Right lobe of liver (tissue), 6 donors: ENCODE results near the gene TCF12. TPM values are rescaled to one million over a fixed set of nuclear protein-coding genes. Genes with fewer than 3 reads are reported as not detected.

Experiments used
- ATAC-seq, 4 donors: fragments of 200-7000 bp; cut with Tn5 transposase; one replicate each; pipeline ENCODE4 v1.9.1; 2020; ENCODE audit warnings: mild to moderate bottlenecking in 4 of 4, moderate library complexity in 4 of 4
- DNase-seq, 3 donors: peaks; one replicate each; pipeline ENCODE4 v3.0.0-alpha.2; 2020
- H3K27ac ChIP-seq, 3 donors: fragments of 200-600 bp; one replicate each; pipeline ENCODE4 v1.8.0; 2022
- H3K27me3 ChIP-seq, 2 donors: fragments of 200-600 bp; one replicate each; pipeline ENCODE4 v1.8.0; 2022
- H3K36me3 ChIP-seq, 4 donors: fragments of 200-600 bp; sonication (generic) in 1 of 4; one replicate each; pipeline versions ENCODE4 v1.5.1 to v1.8.0; 2017 to 2022; ENCODE audit warnings: control low read depth in 1 of 4
- H3K4me1 ChIP-seq, 4 donors: fragments of 200-600 bp; sonication (generic) in 1 of 4; one replicate each; pipeline versions ENCODE4 v1.5.1 to v1.8.0; 2017 to 2022; ENCODE audit warnings: control low read depth in 1 of 4
- H3K4me3 ChIP-seq, 3 donors: fragments of 200-600 bp; one replicate each; pipeline ENCODE4 v1.8.0; 2022
- H3K9me3 ChIP-seq, 4 donors: fragments of 200-600 bp; sonication (generic) in 1 of 4; one replicate each; pipeline versions ENCODE4 v1.5.1 to v1.8.0; 2017 to 2022; ENCODE audit warnings: control low read depth in 1 of 4
- POLR2A ChIP-seq: fragments of 450-650 bp; IDR thresholded peaks from one replicate; pipeline ENCODE4 v1.6.1; 2017; ENCODE audit warnings: antibody characterized with exemption, mild to moderate bottlenecking
- WGBS: methylation state at CpG from one replicate; pipeline ENCODE4 v1.1.6; 2018; ENCODE audit warnings: low coverage, low lambda C conversion rate; ENCODE audit not compliant: insufficient coverage; ENCODE audit errors: missing lambda C conversion rate; 5-methylcytosine and 5-hydroxymethylcytosine counted together
- intact Hi-C, 2 donors: fragments of 100-400 bp; cut with DNase I; formaldehyde crosslinking; loops; one replicate each; pipeline versions ENCODE4 v1.11.2 to v1.14.1; 2022
- total RNA-seq, 6 experiments: library from RNA; depleted of rRNA in 2 of 6; stranded (reverse); fragments of >200 nt in 2 of 6; fragmentation: NEBNext Ultra II Directional in 3 of 6; extraction: Animal tissue kit (Norgen Biotek cat#: 25700) in 3 of 6; gene quantifications; one replicate each; pipeline versions ENCODE4 v1.1.0 to v1.2.4, GENCODE V29; 2016 to 2023
- TF ChIP-seq, protein P1 (sequence below), 4 donors: fragments of 200-600 bp in 3 of 4; fragments of 450-650 bp in 1 of 4; IDR thresholded peaks; one replicate each; pipeline versions ENCODE4 v1.5.1 to v1.8.0; 2016 to 2022; ENCODE audit warnings: antibody characterized with exemption in 4 of 4, mild to moderate bottlenecking in 2 of 4
- donor health status: DM: no; HTN: yes; CAD: no.
- donor health status: DM: no; HTN: no; CAD: no.
- donor health status: DM: no; HTN: no; CAD: no.
- donor health status: DM: no; HTN: yes; CAD: no.
- donor health status: DM: no; HTN: yes; CAD: no.

The TCF12 gene
- total RNA-seq, 6 experiments from 2014 or later = 28.9 to 41.9 (median 35.3) TPM

DNA sequence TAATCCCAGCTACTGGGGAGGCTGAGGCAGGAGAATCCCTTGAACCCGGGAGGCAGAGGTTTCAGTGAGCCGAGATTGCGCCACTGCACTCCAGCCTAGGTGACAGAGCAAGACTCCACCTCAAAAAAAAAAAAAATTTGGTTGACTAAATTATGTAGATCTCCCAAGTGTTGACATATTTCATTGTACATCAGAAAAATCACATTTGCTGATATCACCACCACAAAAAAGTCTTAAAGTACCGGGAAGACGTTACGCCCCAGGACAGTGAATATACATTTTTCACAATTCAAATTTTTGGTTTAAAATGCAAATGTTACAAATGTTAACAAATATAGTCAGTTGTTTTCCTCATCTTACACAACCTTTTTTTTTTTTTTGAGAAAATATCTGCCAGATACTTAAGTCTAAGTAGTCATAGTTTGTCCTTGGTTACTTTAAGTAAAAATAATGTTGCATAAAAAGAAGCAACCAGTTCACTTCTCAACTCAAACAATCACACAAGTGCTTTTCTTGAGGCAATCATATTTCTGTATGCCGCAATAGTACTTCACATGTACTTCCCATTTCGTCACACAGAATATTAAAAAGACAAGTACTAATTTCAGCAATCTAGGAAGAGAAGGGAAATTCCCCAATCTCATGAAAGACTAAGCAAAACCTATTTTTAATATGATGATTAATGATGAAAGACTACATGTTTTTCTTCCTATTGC is 41.0 kb upstream of the TCF12 start:
- ATAC-seq = no peak
- Histone ChIP-seq H3K27ac (no peak overlapping the region), H3K4me1 (no peaks in the 10 kb centered on the region), H3K4me3 (no peak overlapping the region), H3K36me3 (no peaks in the 10 kb centered on the region), H3K9me3 (no peaks in the 10 kb centered on the region), H3K27me3 (no peaks in the 10 kb centered on the region)
- DNase-seq = no peak
- intact Hi-C loops = no loop called here
- 84% methylated on average over 8 of the region's 8 CpGs for WGBS
- no peak for TF ChIP-seq POLR2A
- TF ChIP-seq, protein P1, sequence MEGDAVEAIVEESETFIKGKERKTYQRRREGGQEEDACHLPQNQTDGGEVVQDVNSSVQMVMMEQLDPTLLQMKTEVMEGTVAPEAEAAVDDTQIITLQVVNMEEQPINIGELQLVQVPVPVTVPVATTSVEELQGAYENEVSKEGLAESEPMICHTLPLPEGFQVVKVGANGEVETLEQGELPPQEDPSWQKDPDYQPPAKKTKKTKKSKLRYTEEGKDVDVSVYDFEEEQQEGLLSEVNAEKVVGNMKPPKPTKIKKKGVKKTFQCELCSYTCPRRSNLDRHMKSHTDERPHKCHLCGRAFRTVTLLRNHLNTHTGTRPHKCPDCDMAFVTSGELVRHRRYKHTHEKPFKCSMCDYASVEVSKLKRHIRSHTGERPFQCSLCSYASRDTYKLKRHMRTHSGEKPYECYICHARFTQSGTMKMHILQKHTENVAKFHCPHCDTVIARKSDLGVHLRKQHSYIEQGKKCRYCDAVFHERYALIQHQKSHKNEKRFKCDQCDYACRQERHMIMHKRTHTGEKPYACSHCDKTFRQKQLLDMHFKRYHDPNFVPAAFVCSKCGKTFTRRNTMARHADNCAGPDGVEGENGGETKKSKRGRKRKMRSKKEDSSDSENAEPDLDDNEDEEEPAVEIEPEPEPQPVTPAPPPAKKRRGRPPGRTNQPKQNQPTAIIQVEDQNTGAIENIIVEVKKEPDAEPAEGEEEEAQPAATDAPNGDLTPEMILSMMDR (IDR thresholded peaks at IDR 0.05) = no peak

DNA sequence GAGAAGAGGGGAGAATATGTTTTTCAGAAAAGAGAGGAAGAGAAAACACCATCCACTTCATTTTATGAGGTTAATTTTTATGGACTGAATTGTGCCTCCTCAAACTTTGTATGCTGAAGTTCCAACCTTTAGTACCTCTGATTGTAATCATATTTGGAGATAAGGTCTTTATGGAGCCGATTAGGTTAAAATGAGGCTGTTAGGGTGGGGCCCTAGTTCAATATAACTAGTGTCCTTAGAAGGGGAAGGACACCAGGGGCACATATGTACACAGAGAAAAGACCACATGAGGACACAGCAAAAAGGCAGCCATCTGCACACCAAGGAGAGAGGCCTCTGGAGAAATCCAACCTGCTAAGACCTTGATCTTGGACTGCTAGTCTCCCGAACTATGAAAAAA is 38.9 kb upstream of the TCF12 start:
- WGBS = 91% methylated on average over 2 of the region's 2 CpGs
- no peak for ATAC-seq
- TF ChIP-seq, protein P1 (IDR thresholded peaks at IDR 0.05) = no peak
- no peak for TF ChIP-seq POLR2A
- H3K9me3 ChIP-seq = no peaks in the 10 kb centered on the region
- H3K27me3 ChIP-seq = no peaks in the 10 kb centered on the region
- H3K36me3 ChIP-seq = no peaks in the 10 kb centered on the region
- intact Hi-C loops = no loop called here
- no peaks in the 10 kb centered on the region for H3K4me1 ChIP-seq
- DNase-seq = no peak
- H3K4me3 ChIP-seq = no peak overlapping the region
- H3K27ac ChIP-seq = no peak overlapping the region

DNA sequence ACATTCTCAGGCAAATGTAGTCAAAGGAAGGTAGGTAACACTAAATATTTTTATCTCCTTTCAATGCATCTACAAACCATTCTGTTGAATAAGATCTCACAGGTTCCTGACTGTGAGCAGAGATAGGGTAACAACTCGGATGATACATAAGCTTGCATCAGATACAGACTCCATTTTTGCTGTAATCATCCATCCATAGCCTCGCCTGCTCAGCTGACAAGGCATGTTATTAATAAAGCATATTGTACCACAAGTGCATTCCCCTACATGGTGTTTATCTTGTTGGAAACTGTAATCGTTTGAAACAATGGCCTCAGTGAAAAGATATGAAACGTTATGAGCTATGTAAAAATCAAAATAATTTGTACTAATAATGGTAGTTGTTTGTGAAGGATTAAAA is 35.4 kb upstream of the TCF12 start:
- DNase-seq (no peak), ATAC-seq (no peak)
- intact Hi-C loops = no loop called here
- no peak overlapping the region for H3K27ac ChIP-seq
- WGBS = 73% methylated on average over 4 of the region's 4 CpGs
- no peaks in the 10 kb centered on the region for H3K36me3 ChIP-seq
- peaks cover 0 to 5% (median 2%) of the 10 kb centered on the region in 4 donors for H3K4me1 ChIP-seq
- TF ChIP-seq POLR2A = no peak
- TF ChIP-seq, protein P1 (IDR thresholded peaks at IDR 0.05) = no peak
- no peaks in the 10 kb centered on the region for H3K9me3 ChIP-seq
- no peak overlapping the region for H3K4me3 ChIP-seq
- no peaks in the 10 kb centered on the region for H3K27me3 ChIP-seq

DNA sequence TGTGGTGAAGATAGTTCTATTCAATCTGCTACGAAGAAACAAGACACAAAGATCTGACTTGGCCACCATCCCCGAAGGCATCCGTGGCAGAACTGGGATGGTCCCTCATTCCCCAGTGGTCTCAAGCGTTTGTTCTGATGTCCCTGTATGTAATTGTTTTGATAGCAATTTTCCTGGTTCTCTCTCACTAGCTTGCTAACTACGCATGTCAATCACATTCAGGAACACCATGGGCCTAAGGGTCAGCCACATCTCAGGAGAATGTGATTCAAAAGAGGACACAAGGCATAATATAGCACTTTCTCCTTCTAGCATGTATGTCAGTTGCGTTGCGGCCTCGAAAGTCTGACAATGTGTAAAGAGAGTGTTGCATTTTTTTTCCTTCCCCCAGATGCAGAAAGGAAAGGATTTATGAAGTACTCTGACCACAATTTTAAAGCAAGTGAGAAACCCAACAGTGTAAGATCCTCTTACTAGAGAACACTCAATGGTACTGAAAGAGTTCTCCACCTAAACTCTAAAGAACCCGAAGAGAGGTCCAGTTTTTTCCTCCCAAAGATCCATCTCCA is 32.0 kb upstream of the TCF12 start:
- Histone ChIP-seq H3K9me3 (no peaks in the 10 kb centered on the region), H3K27ac (peak overlapping the region; percentile 97 to 99 (median 98)), H3K4me1 (peaks cover 0 to 12% (median 4%) of the 10 kb centered on the region in 4 donors), H3K4me3 (peak overlapping the region; percentile 66 to 80 (median 78)), H3K27me3 (no peaks in the 10 kb centered on the region), H3K36me3 (no peaks in the 10 kb centered on the region)
- no peak for ATAC-seq
- WGBS = 58% methylated on average over 9 of the region's 9 CpGs
- no peak for DNase-seq
- intact Hi-C loops = no loop called here
- TF ChIP-seq, protein P1 (IDR thresholded peaks at IDR 0.05) = no peak
- no peak for TF ChIP-seq POLR2A
